ENCODE measurements around the gene KIT. TPM values are rescaled to one million over a fixed set of nuclear protein-coding genes. Genes with fewer than 3 reads are reported as not detected.

Gene KIT
- total and polyA plus RNA-seq, 4 donors = 3.9 to 74.4 (median 15.3) TPM

- Histone ChIP-seq H3K27ac (ENCODE audit: low read depth in 1 of 2, low read length in 1 of 2) (peak overlapping the region in 1 of 2 donors; percentile 61), H3K36me3 (ENCODE audit: control insufficient read depth in 4 of 4, insufficient read depth in 4 of 4, low read length in 4 of 4) (no peaks in the 10 kb centered on the region), H3K9me3 (ENCODE audit: control insufficient read depth in 4 of 4, insufficient read depth in 3 of 4, low read length in 3 of 4) (peaks cover 0 to 2% (median 0%) of the 10 kb centered on the region in 4 donors), H3K27me3 (ENCODE audit: control insufficient read depth in 3 of 3, insufficient read depth in 3 of 3, low read length in 2 of 3) (peaks cover 4 to 32% (median 24%) of the 10 kb centered on the region in 3 donors), H3K9ac (ENCODE audit: insufficient read depth in 1 of 2, low read length in 2 of 2) (peak overlapping the region in 1 of 2 donors; percentile 8), H3K4me3 (peak overlapping the region; percentile 47), H3K4me1 (ENCODE audit: control insufficient read depth in 5 of 5, insufficient read depth in 5 of 5, low read length in 5 of 5) (peaks cover 0 to 20% (median 6%) of the 10 kb centered on the region in 5 donors)
- ATAC-seq (ENCODE audit: insufficient read depth, low FRiP score) (peak; percentile 56), DNase-seq (peak; percentile 61 to 70 (median 70))
- WGBS, 2 donors = 0 to 1% methylated on average over 80 to 81 of the region's 81 CpGs
- no peak for TF ChIP-seq CTCF (IDR thresholded peaks at IDR 0.05; ENCODE audit: control extremely low read depth, extremely low read depth)
Observed at GRCh38 chr4:54658252-54659093, 716 bp downstream of the KIT start.

GRCh38 chr4:54659313-54659712, 1.6 kb downstream of the KIT start:
- Histone ChIP-seq H3K36me3 (ENCODE audit: control insufficient read depth in 4 of 4, insufficient read depth in 4 of 4, low read length in 4 of 4) (no peaks in the 10 kb centered on the region), H3K9ac (ENCODE audit: insufficient read depth in 1 of 2, low read length in 2 of 2) (no peak overlapping the region), H3K27me3 (ENCODE audit: control insufficient read depth in 3 of 3, insufficient read depth in 3 of 3, low read length in 2 of 3) (peaks cover 4 to 32% (median 24%) of the 10 kb centered on the region in 3 donors), H3K27ac (ENCODE audit: low read depth in 1 of 2, low read length in 1 of 2) (peak overlapping the region in 1 of 2 donors; percentile 61), H3K4me1 (ENCODE audit: control insufficient read depth in 5 of 5, insufficient read depth in 5 of 5, low read length in 5 of 5) (peaks cover 0 to 20% (median 6%) of the 10 kb centered on the region in 5 donors), H3K4me3 (peak overlapping the region; percentile 47), H3K9me3 (ENCODE audit: control insufficient read depth in 4 of 4, insufficient read depth in 3 of 4, low read length in 3 of 4) (peaks cover 0 to 2% (median 0%) of the 10 kb centered on the region in 4 donors)
- TF ChIP-seq CTCF (IDR thresholded peaks at IDR 0.05; ENCODE audit: control extremely low read depth, extremely low read depth) = no peak
- 0 to 1% methylated on average over 14 of the region's 14 CpGs for WGBS, 2 donors
- no peak for ATAC-seq (ENCODE audit: insufficient read depth, low FRiP score)
- peak in 2 of 3 donors; percentile 22 to 36 for DNase-seq

- H3K27me3 ChIP-seq (ENCODE audit: control insufficient read depth in 3 of 3, insufficient read depth in 3 of 3, low read length in 2 of 3) = peaks cover 4 to 28% (median 24%) of the 10 kb centered on the region in 3 donors
- peak overlapping the region; percentile 31 for H3K4me3 ChIP-seq
- H3K9me3 ChIP-seq (ENCODE audit: control insufficient read depth in 4 of 4, insufficient read depth in 3 of 4, low read length in 3 of 4) = peaks cover 0 to 2% (median 0%) of the 10 kb centered on the region in 4 donors
- no peak overlapping the region for H3K9ac ChIP-seq (ENCODE audit: insufficient read depth in 1 of 2, low read length in 2 of 2)
- H3K36me3 ChIP-seq (ENCODE audit: control insufficient read depth in 4 of 4, insufficient read depth in 4 of 4, low read length in 4 of 4) = no peaks in the 10 kb centered on the region
- WGBS, 2 donors = 12 to 24% methylated on average over 9 of the region's 9 CpGs
- no peak for TF ChIP-seq CTCF (IDR thresholded peaks at IDR 0.05; ENCODE audit: control extremely low read depth, extremely low read depth)
- H3K27ac ChIP-seq (ENCODE audit: low read depth in 1 of 2, low read length in 1 of 2) = peak overlapping the region in 1 of 2 donors; percentile 64
- no peak for ATAC-seq (ENCODE audit: insufficient read depth, low FRiP score)
- peaks cover 0 to 20% (median 6%) of the 10 kb centered on the region in 5 donors for H3K4me1 ChIP-seq (ENCODE audit: control insufficient read depth in 5 of 5, insufficient read depth in 5 of 5, low read length in 5 of 5)
- DNase-seq = no peak
Observed at GRCh38 chr4:54659749-54660535, 2.2 kb downstream of the KIT start.
